Stimulated activated naive CD8-positive, alpha-beta T cell treated with anti-CD3 and anti-CD28 coated beads, Interleukin-15, Interleukin-2, amounts not matched to agents 100 ng/mL and 50 ng/mL, for 24 hours (primary cell): Measurements from ENCODE around the gene SIX5.
"Not testable (repeated sequence)": the region's sequence is repeated elsewhere in the genome, so short reads cannot be mapped to it uniquely, and the experiment has no call there.

Source experiments
- H3K27ac Mint-ChIP-seq: one replicate; pipeline ENCODE4 v1.8.0; 2021; ENCODE audit warnings: mild to moderate bottlenecking, mixed read lengths
- H3K27me3 Mint-ChIP-seq: one replicate; pipeline ENCODE4 v1.8.0; 2021; ENCODE audit warnings: mixed read lengths
- H3K36me3 Mint-ChIP-seq: one replicate; pipeline ENCODE4 v1.8.0; 2021; ENCODE audit warnings: low read depth, mixed read lengths
- H3K4me1 Mint-ChIP-seq: one replicate; pipeline ENCODE4 v1.8.0; 2021; ENCODE audit warnings: low read depth, mixed read lengths
- H3K4me3 Mint-ChIP-seq: one replicate; pipeline ENCODE4 v1.8.0; 2021; ENCODE audit warnings: mild to moderate bottlenecking, mixed read lengths
- H3K9me3 Mint-ChIP-seq: one replicate; pipeline ENCODE4 v1.8.0; 2021; ENCODE audit warnings: mixed read lengths

SIX5 gene

DNA sequence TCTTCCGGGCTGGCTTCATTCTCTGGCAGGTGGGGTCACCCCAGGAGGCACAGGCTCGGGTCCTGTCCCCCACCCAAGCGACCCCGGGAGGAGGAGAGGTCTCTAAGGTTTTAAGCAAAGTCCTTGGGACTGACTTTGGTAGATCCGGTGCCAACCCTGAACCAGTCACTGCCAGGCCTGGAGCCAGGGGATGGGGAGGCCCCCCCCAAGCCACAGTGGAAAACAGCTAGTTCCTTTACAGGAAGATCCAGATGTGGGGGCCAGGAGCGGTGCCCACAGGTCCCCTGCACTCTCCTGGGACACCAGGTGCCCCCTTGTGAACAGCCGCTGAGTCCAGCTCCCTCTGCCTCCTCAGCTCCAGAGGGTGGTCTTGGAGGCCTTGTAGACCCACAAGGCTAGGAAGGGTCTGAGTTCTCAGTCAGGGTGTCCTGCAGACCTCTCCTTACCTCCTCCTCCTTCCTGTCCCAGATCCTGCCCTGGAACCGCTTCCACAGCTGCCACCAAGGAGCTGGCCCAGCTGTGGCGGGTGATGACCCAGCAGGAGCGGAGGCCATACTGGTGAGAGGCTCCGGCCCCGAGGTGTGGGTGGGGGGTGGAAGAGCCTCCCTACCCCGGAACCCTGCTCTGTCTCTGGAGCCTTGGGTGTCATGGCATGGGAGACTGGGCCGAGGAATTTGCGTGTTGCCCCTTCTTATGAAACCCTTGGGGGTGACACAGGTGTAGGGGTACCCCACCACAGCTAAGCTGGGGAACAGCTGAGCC, 6.0 kb downstream of the SIX5 start:
- Mint-ChIP-seq H3K27ac (no peak overlapping the region), H3K27me3 (peaks cover 7% of the 10 kb centered on the region), H3K36me3 (no peaks in the 10 kb centered on the region), H3K4me1 (peaks cover 2% of the 10 kb centered on the region), H3K9me3 (no peaks in the 10 kb centered on the region), H3K4me3 (no peak overlapping the region)

DNA sequence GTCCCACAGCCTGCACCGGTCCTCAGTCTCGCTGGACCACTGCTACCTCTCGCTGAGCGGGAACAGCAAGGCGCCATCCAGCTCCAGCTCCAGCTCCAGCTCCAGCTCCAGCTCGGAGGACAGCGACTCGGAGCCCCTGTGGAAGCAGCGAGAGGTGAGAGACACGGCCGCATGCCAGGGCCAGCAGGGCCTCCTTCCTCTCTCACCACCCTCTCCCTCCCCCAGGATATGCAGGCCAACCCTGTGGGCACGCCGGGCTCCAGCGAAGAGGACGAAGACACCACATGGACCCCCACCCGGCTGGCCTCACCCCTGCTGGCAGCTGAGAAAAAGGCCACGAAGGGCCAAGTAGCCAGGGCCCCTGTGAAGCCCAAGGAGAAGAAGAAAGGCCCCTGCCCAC, 7.3 kb downstream of the SIX5 start:
- no peaks in the 10 kb centered on the region for H3K36me3 Mint-ChIP-seq

DNA sequence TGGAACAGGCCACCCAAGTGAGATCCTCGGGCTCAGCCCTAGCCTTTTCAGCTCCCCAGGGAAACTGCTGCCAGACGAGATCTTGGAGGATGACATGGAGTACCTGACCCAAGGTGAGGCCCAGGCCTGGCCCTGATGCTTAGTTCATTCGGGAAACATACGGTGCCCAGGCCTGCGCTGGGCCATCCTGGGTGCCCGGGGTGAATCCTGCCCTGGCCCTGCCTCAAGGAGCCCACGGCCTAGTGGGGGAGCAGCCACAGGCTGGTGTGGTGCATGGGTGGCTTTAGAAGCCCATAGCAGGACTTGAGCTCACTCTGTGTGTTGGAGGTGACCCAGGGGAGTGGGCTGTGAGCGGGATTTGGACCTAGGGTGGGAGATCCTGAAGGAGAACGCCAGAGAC, 10.1 kb downstream of the SIX5 start:
- H3K4me1 Mint-ChIP-seq: no peaks in the 10 kb centered on the region
- no peak overlapping the region for H3K4me3 Mint-ChIP-seq
- no peaks in the 10 kb centered on the region for H3K9me3 Mint-ChIP-seq
- no peaks in the 10 kb centered on the region for H3K27me3 Mint-ChIP-seq
- no peak overlapping the region for H3K27ac Mint-ChIP-seq
- H3K36me3 Mint-ChIP-seq: no peaks in the 10 kb centered on the region

More for the DNA sequence above, 7.3 kb downstream of the SIX5 start:
- H3K9me3 Mint-ChIP-seq: no peaks in the 10 kb centered on the region
- H3K27ac Mint-ChIP-seq: no peak overlapping the region
- H3K4me1 Mint-ChIP-seq: no peaks in the 10 kb centered on the region
- peaks cover 7% of the 10 kb centered on the region for H3K27me3 Mint-ChIP-seq
- H3K4me3 Mint-ChIP-seq: no peak overlapping the region

- H3K4me1 Mint-ChIP-seq: no peaks in the 10 kb centered on the region
- H3K27me3 Mint-ChIP-seq: no peaks in the 10 kb centered on the region
- no peaks in the 10 kb centered on the region for H3K36me3 Mint-ChIP-seq
- no peaks in the 10 kb centered on the region for H3K9me3 Mint-ChIP-seq
- H3K4me3 Mint-ChIP-seq: no peak overlapping the region
- H3K27ac Mint-ChIP-seq: no peak overlapping the region
These were observed 11.4 kb downstream of the SIX5 start for GRCh38 chr19:45757695-45758094.

DNA sequence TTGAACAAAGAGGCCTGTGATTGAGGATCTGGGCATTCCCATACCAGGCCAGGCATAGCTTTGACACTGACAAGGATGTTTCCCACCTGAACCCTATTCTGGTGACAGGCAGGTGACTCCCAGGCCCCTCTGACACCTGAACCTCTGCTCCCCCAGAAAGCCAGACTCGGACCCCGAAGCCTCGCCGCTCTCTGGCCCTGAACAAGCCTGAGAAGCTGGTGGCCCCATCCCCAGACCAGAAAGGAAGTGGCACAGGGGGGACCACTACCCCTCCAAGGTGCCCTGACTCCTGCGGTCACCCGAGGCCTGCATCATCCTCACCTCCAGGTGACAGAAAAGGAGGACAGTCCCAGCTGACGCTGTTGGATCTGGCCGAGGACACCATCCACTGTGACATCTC, 14.7 kb downstream of the SIX5 start:
- Mint-ChIP-seq H3K36me3 (no peaks in the 10 kb centered on the region), H3K27me3 (no peaks in the 10 kb centered on the region), H3K27ac (no peak overlapping the region), H3K9me3 (no peaks in the 10 kb centered on the region), H3K4me1 (no peaks in the 10 kb centered on the region), H3K4me3 (no peak overlapping the region)

DNA sequence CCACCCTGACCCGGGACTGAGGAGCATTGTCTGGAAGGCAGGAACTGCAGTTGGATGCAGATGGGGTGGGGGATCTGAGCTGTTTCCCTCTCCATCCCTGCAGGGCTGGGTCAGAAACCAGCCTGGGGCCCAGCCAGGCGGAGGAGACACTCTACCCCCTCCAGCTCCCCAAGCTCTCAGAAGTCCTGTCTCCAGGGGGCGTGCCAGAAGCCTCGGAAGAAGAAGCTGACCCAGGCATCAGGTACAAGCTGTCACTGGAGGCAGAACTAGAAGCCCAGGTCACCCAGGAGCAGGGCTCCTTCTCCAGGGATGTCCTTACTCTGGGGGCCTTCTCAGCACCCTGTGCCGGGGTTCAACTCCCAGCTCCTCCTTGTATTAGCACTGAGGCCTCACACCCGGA, 15.5 kb downstream of the SIX5 start:
- Mint-ChIP-seq H3K36me3 (no peaks in the 10 kb centered on the region), H3K4me3 (no peak overlapping the region), H3K9me3 (no peaks in the 10 kb centered on the region), H3K27ac (no peak overlapping the region), H3K27me3 (no peaks in the 10 kb centered on the region), H3K4me1 (no peaks in the 10 kb centered on the region)

GRCh38 chr19:45752639-45753038, 16.4 kb downstream of the SIX5 start:
- Mint-ChIP-seq H3K4me3 (no peak overlapping the region), H3K9me3 (no peaks in the 10 kb centered on the region), H3K27me3 (peaks cover under 1% of the 10 kb centered on the region), H3K36me3 (no peaks in the 10 kb centered on the region), H3K27ac (no peak overlapping the region), H3K4me1 (no peaks in the 10 kb centered on the region)

GRCh38 chr19:45751483-45751882, 17.6 kb downstream of the SIX5 start:
- not testable (repeated sequence) for H3K4me1 Mint-ChIP-seq, H3K36me3 Mint-ChIP-seq, H3K4me3 Mint-ChIP-seq, H3K9me3 Mint-ChIP-seq, H3K27me3 Mint-ChIP-seq, H3K27ac Mint-ChIP-seq

GRCh38 chr19:45747513-45747912, 21.5 kb downstream of the SIX5 start:
- Mint-ChIP-seq H3K9me3 (no peaks in the 10 kb centered on the region), H3K36me3 (no peaks in the 10 kb centered on the region), H3K4me3 (no peak overlapping the region), H3K4me1 (no peaks in the 10 kb centered on the region), H3K27me3 (peaks cover 13% of the 10 kb centered on the region), H3K27ac (no peak overlapping the region)

DNA sequence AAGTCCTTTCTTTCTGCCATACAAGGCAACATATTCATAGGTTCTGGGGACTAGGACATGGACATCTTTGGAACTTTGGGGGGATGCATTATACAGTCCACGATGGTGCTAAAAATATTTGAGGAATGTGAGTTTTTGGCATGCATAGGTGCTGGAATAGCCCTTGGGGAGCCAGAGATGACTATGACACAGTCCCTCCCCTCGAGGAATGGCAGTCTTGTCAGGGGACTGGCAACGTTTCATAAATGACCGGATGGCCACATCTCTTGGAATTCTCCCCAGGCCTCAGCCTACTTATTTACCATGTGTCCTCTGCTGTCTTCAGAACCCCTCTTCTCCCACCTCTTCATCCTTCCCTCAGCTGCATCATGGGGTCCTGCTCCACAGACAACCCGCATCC, 22.2 kb downstream of the SIX5 start:
- no peak overlapping the region for H3K27ac Mint-ChIP-seq
- H3K4me1 Mint-ChIP-seq: no peaks in the 10 kb centered on the region
- H3K4me3 Mint-ChIP-seq: no peak overlapping the region
- H3K27me3 Mint-ChIP-seq: peaks cover 13% of the 10 kb centered on the region
- no peaks in the 10 kb centered on the region for H3K9me3 Mint-ChIP-seq
- H3K36me3 Mint-ChIP-seq: no peaks in the 10 kb centered on the region

- Mint-ChIP-seq H3K9me3 (no peaks in the 10 kb centered on the region), H3K27ac (no peak overlapping the region), H3K36me3 (no peaks in the 10 kb centered on the region), H3K4me3 (no peak overlapping the region), H3K27me3 (peaks cover 13% of the 10 kb centered on the region), H3K4me1 (no peaks in the 10 kb centered on the region)
These were observed 23.4 kb downstream of the SIX5 start for GRCh38 chr19:45745606-45746005.

GRCh38 chr19:45742969-45743368, 26.1 kb downstream of the SIX5 start:
- no peaks in the 10 kb centered on the region for H3K36me3 Mint-ChIP-seq
- no peak overlapping the region for H3K4me3 Mint-ChIP-seq
- peaks cover 16% of the 10 kb centered on the region for H3K27me3 Mint-ChIP-seq
- H3K27ac Mint-ChIP-seq: no peak overlapping the region
- H3K4me1 Mint-ChIP-seq: no peaks in the 10 kb centered on the region
- no peaks in the 10 kb centered on the region for H3K9me3 Mint-ChIP-seq

DNA sequence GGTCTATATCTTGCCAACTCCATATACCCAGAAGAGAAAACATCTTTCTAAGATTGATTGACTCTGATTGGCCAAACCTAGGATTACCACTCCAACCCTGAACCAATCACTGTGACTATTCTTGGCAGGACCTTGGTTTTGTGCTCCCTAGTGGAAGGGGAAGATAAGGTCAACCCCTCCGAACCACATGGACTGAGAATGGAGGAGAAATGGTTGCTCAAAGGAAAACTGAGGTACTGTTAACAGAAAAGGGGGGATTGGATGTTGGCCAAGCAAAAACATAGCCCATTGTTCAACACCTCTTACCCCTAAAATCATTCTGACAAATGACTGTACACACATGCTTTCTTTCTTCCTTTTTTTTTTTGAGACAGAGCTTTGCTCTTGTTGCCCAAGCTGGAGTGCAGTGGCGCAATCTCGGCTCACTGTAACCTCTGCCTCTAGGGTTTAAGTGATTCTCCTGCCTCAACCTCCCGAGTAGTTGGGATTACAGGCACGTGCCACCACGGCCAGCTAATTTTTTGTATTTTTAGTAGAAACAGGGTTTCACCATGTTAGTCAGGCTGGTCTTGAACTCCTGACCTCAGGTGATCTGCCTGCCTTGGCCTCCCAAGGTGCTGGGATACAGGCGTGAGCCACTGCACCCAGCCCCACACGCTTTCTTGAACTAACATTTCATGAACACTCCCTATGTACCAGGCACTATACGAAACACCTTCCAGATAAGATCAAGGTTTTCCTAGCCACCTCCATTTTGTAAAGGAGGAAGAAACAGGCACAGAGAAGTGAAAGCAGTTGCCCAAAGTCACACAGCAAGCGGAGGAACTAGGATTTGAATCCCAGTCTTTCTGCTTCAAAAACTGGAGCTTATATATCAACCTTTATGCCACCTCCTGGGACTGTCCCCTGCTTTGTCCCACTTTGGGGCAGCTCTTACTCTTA, 29.3 kb downstream of the SIX5 start:
- Mint-ChIP-seq H3K9me3 (no peaks in the 10 kb centered on the region), H3K4me1 (no peaks in the 10 kb centered on the region), H3K27ac (no peak overlapping the region), H3K4me3 (no peak overlapping the region), H3K27me3 (peaks cover 6% of the 10 kb centered on the region), H3K36me3 (no peaks in the 10 kb centered on the region)

DNA sequence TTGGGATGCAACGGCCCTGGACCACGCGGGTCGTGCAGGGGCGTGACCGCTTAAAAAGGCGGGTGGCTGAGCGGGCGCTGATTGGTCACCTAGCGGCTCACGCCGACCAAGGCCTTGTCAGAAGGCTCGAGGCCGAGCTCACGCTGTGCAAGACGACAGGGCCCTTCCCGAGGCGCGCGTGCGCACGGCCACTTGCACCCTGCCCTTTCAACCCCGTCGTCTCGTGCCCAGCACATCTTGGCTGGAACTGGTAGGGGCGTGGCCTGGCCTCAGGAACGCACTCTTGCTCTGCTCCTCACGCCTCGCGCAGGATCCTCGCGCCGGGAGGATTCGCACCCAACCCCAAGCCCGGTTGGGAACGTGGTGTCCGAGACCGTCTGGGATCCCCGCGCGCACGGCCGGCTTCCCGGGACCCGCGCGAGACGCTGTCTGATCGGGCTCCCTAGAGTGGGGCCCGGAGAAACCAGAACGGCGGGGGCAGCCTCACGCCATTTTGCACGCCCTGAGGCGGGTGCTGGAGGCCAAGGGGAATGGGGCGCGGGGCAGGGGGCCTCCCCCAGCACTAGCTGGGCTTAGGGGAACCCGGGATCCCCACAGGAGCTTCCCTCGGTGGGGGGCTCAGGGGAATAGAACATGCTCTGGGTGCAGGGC, 35.8 kb downstream of the SIX5 start, which contains the start of gene MEIOSIN:
MEIOSIN (plus strand) TSS at position 280 of the 651 bp plus-strand sequence. CDS start 1,938 bp downstream, outside the sequence.
- H3K27ac Mint-ChIP-seq: no peak within 1 kb of the TSS
- H3K27me3 Mint-ChIP-seq: no peaks in the 10 kb centered on the region
- peaks cover 16% of the 10 kb centered on the region for H3K4me1 Mint-ChIP-seq
- no peaks in the 10 kb centered on the region for H3K9me3 Mint-ChIP-seq
- no peak within 1 kb of the TSS for H3K4me3 Mint-ChIP-seq
- H3K36me3 Mint-ChIP-seq: no peaks in the 10 kb centered on the region
